ENCODE results near the gene ARPP21.

GRCh38 chr3:35651851-35652250 lies 12.5 kb downstream of the ARPP21 start:
- TF ChIP-seq EZH2 (IDR thresholded peaks at IDR 0.05; ENCODE audit: low read length, unreplicated experiment) (no peak), EZH2phosphoT487 (IDR thresholded peaks at IDR 0.05; ENCODE audit: borderline replicate concordance, low read length) (no peak)
- TF ChIP-seq, protein P1, sequence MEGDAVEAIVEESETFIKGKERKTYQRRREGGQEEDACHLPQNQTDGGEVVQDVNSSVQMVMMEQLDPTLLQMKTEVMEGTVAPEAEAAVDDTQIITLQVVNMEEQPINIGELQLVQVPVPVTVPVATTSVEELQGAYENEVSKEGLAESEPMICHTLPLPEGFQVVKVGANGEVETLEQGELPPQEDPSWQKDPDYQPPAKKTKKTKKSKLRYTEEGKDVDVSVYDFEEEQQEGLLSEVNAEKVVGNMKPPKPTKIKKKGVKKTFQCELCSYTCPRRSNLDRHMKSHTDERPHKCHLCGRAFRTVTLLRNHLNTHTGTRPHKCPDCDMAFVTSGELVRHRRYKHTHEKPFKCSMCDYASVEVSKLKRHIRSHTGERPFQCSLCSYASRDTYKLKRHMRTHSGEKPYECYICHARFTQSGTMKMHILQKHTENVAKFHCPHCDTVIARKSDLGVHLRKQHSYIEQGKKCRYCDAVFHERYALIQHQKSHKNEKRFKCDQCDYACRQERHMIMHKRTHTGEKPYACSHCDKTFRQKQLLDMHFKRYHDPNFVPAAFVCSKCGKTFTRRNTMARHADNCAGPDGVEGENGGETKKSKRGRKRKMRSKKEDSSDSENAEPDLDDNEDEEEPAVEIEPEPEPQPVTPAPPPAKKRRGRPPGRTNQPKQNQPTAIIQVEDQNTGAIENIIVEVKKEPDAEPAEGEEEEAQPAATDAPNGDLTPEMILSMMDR (conservative IDR thresholded peaks at IDR 0.05; ENCODE audit: low read depth, low read length): no peak
